DOHH2 (cell line): Measurements from ENCODE around the gene ASF1A.

Experiments
- EZH2phosphoT487 ChIP-seq: fragments of 200-600 bp; sonication (generic); IDR thresholded peaks from 2 replicates; pipeline ENCODE4 v1.6.1; 2017; ENCODE audit warnings: borderline replicate concordance, mild to moderate bottlenecking, antibody characterized with exemption, low read length, moderate library complexity, mixed read lengths
- TF ChIP-seq, protein P1 (sequence below): fragments of 200-600 bp; sonication (generic); IDR thresholded peaks from one replicate; pipeline ENCODE4 v1.5.1; 2014; ENCODE audit warnings: antibody characterized with exemption, mild to moderate bottlenecking, low read depth, low read length; ENCODE audit not compliant: poor library complexity, severe bottlenecking

DNA sequence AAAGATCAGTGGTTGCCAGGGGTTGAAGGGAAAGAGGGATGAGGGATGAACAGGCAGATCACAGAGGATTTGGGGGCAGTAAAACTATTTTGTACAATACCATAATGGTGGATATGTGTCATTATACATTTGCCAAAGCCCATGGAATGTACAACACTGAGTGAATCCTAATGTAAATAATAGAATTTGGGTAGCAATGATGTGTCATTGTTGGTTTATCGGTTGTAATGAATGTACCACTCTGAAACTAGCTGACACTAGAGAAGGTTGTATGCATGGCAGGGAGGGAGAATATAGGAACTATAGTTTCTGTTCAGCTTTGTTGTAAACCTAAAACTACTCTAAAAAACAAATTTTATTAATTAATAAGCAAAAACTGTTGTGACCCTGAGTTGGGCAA lies 17.8 kb upstream of the ASF1A start:
- TF ChIP-seq, protein P1, sequence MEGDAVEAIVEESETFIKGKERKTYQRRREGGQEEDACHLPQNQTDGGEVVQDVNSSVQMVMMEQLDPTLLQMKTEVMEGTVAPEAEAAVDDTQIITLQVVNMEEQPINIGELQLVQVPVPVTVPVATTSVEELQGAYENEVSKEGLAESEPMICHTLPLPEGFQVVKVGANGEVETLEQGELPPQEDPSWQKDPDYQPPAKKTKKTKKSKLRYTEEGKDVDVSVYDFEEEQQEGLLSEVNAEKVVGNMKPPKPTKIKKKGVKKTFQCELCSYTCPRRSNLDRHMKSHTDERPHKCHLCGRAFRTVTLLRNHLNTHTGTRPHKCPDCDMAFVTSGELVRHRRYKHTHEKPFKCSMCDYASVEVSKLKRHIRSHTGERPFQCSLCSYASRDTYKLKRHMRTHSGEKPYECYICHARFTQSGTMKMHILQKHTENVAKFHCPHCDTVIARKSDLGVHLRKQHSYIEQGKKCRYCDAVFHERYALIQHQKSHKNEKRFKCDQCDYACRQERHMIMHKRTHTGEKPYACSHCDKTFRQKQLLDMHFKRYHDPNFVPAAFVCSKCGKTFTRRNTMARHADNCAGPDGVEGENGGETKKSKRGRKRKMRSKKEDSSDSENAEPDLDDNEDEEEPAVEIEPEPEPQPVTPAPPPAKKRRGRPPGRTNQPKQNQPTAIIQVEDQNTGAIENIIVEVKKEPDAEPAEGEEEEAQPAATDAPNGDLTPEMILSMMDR, result no peak
- TF ChIP-seq EZH2phosphoT487, result no peak
